ENCODE results near the gene MAX.

DNA sequence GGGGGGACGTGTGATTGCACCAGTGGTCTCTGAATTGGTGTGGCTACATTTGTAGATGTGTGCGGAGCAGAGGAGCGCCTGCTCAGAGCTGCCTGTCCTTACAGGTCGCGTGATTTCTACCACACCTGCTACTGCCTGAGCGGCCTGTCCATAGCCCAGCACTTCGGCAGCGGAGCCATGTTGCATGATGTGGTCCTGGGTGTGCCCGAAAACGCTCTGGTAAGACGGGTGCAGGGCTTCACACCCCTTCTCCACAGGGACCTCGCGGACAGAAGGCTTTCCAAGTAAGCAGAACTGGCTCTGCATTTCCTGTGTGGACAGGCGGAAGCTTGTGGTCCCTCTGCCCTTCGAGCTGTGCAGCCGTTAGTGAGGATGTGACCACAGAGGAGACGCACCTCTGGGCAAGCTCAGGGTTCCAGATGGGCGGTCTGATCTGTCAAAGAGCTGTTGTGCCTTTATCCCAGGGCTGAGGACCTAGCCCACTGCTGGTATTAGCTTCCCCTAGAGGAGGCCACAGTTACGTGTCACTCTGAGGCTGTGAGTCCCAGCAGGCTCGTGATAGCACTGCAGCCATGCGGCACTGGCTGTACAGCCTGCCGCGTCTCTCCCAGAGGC lies 47.7 kb downstream of the MAX start:
- TF ChIP-seq NCOA1 (IDR thresholded peaks at IDR 0.05; ENCODE audit: low read depth), result no peak
- no peak for TF ChIP-seq KDM1A (IDR thresholded peaks at IDR 0.05)
- no peak for TF ChIP-seq MEF2A (IDR thresholded peaks at IDR 0.05; ENCODE audit: control insufficient read depth, low read depth, low read length)
- no peak for TF ChIP-seq MYC (IDR thresholded peaks at IDR 0.05; ENCODE audit: low read depth, low read length)
- no peak for TF ChIP-seq MYC (CRISPR knock-in tag; IDR thresholded peaks at IDR 0.05; ENCODE audit: borderline replicate concordance, low read depth)
- TF ChIP-seq, protein P1, sequence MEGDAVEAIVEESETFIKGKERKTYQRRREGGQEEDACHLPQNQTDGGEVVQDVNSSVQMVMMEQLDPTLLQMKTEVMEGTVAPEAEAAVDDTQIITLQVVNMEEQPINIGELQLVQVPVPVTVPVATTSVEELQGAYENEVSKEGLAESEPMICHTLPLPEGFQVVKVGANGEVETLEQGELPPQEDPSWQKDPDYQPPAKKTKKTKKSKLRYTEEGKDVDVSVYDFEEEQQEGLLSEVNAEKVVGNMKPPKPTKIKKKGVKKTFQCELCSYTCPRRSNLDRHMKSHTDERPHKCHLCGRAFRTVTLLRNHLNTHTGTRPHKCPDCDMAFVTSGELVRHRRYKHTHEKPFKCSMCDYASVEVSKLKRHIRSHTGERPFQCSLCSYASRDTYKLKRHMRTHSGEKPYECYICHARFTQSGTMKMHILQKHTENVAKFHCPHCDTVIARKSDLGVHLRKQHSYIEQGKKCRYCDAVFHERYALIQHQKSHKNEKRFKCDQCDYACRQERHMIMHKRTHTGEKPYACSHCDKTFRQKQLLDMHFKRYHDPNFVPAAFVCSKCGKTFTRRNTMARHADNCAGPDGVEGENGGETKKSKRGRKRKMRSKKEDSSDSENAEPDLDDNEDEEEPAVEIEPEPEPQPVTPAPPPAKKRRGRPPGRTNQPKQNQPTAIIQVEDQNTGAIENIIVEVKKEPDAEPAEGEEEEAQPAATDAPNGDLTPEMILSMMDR (IDR thresholded peaks at IDR 0.05 in 2 of 3, conservative IDR thresholded peaks at IDR 0.05 in 1 of 3; ENCODE audit: insufficient read depth in 2 of 3, low read depth in 1 of 3, low read length in 3 of 3), result no peak
- TF ChIP-seq PHB2 (IDR thresholded peaks at IDR 0.05; ENCODE audit: low read depth), result no peak
- no peak for TF ChIP-seq HDAC1 (IDR thresholded peaks at IDR 0.05)
- no peak for TF ChIP-seq GABPA (tag; conservative IDR thresholded peaks at IDR 0.05; ENCODE audit: low read depth)
- no peak for TF ChIP-seq HNRNPK (IDR thresholded peaks at IDR 0.05; ENCODE audit: low read depth, low read length, poor library complexity, severe bottlenecking)
- TF ChIP-seq CREB1 (IDR thresholded peaks at IDR 0.05), result no peak
- no peak for TF ChIP-seq CREB1 (CRISPR knock-in tag; IDR thresholded peaks at IDR 0.05)
- TF ChIP-seq SP2 (IDR thresholded peaks at IDR 0.05; ENCODE audit: extremely low read depth, low read depth, low read length, poor library complexity, severe bottlenecking), result no peak

Measured in K562 (cell line).